ENCODE results near the gene SLC17A9.
A peak's percentile ranks its signal among the peaks of the same experiment; 100 is the strongest.
"Not testable (repeated sequence)": the region's sequence is repeated elsewhere in the genome, so short reads cannot be mapped to it uniquely, and the experiment has no call there.

SLC17A9 gene

GRCh38 chr20:62920039-62920645, 32.4 kb upstream of the SLC17A9 start:
- no peak for DNase-seq (ENCODE audit: low spot score)

- DNase-seq (ENCODE audit: low spot score) = peak; percentile 85
Measured at GRCh38 chr20:62921119-62921687, 31.3 kb upstream of the SLC17A9 start.

GRCh38 chr20:62922451-62922921, 30.0 kb upstream of the SLC17A9 start:
- no peak for DNase-seq (ENCODE audit: low spot score)

GRCh38 chr20:62923059-62923668, 29.3 kb upstream of the SLC17A9 start:
- not testable (repeated sequence) for DNase-seq (ENCODE audit: low spot score)

- DNase-seq (ENCODE audit: low spot score) = no peak
Measured at GRCh38 chr20:62923669-62924441, 28.7 kb upstream of the SLC17A9 start.

- no peak for DNase-seq (ENCODE audit: low spot score)
Measured at GRCh38 chr20:62924442-62925075, 27.9 kb upstream of the SLC17A9 start.

- DNase-seq (ENCODE audit: low spot score) = no peak
Measured at GRCh38 chr20:62925076-62925419, 27.5 kb upstream of the SLC17A9 start.

- DNase-seq (ENCODE audit: low spot score) = no peak
Measured at GRCh38 chr20:62925420-62926228, 26.9 kb upstream of the SLC17A9 start.

GRCh38 chr20:62926229-62927127, 26.0 kb upstream of the SLC17A9 start, which contains the start of gene DIDO1:
Gene DIDO1, minus strand, starts transcription at chr20:62926505.
- peak; percentile 95 for DNase-seq (ENCODE audit: low spot score)

- DNase-seq (ENCODE audit: low spot score) = no peak
Measured at GRCh38 chr20:62927128-62927705, 25.3 kb upstream of the SLC17A9 start.

GRCh38 chr20:62928246-62928939, 24.1 kb upstream of the SLC17A9 start:
- no peak for DNase-seq (ENCODE audit: low spot score)

GRCh38 chr20:62929051-62929538, 23.4 kb upstream of the SLC17A9 start:
- peak; percentile 74 for DNase-seq (ENCODE audit: low spot score)

- no peak for DNase-seq (ENCODE audit: low spot score)
Measured at GRCh38 chr20:62931464-62931863, 21.0 kb upstream of the SLC17A9 start.

- DNase-seq (ENCODE audit: low spot score) = no peak
Measured at GRCh38 chr20:62933966-62934365, 18.5 kb upstream of the SLC17A9 start.

GRCh38 chr20:62935204-62935967, 17.1 kb upstream of the SLC17A9 start:
- DNase-seq (ENCODE audit: low spot score) = no peak

GRCh38 chr20:62935968-62936585, 16.4 kb upstream of the SLC17A9 start:
- no peak for DNase-seq (ENCODE audit: low spot score)

GRCh38 chr20:62937268-62938104, 15.0 kb upstream of the SLC17A9 start:
- DNase-seq (ENCODE audit: low spot score) = peak; percentile 97
